ENCODE data around the gene RIC3.
A peak's percentile ranks its signal among the peaks of the same experiment; 100 is the strongest.

RIC3 gene

DNA sequence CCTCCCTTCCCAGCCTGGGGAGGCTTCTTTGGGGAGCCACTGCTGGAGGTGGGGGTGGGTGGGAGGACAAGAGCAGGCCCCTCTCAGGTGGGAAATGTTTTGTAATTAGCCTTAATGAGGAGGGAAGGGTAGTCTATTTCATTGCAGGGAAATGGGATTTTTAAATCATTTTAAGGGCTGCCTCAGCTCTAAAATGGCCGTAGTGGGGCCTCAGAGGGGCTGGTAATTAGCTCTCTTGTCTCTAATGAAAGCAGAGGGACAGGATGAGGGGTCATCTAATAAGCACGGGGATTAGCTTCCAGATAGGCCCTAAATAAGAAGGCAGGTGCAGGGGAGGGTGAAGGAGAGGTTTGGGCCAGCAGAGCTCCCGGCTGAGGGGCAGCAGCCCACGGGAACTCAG is 48.3 kb upstream of the RIC3 start:
- H3K9me3 ChIP-seq (ENCODE audit: control insufficient read depth, insufficient read depth, low read length) = no peaks in the 10 kb centered on the region
- H3K27ac ChIP-seq (ENCODE audit: low read depth, low read length) = no peak overlapping the region
- H3F3A ChIP-seq (ENCODE audit: control insufficient read depth, insufficient read depth) = no peaks in the 10 kb centered on the region
- H3K36me3 ChIP-seq (ENCODE audit: control insufficient read depth, low read length) = no peaks in the 10 kb centered on the region
- H3K79me2 ChIP-seq (ENCODE audit: control insufficient read depth, low read length) = no peaks in the 10 kb centered on the region
- H3K4me2 ChIP-seq (ENCODE audit: low read length) = no peak overlapping the region
- H3K27me3 ChIP-seq (ENCODE audit: control insufficient read depth, low read length) = no peaks in the 10 kb centered on the region
- H3K4me1 ChIP-seq (ENCODE audit: control insufficient read depth, low read length) = no peaks in the 10 kb centered on the region
- no peak for TF ChIP-seq EZH2phosphoT487 (IDR thresholded peaks at IDR 0.05; ENCODE audit: borderline replicate concordance, low read length)
- TF ChIP-seq CTCF (IDR thresholded peaks at IDR 0.05; ENCODE audit: low read depth, low read length, poor library complexity, severe bottlenecking) = no peak
- no peak overlapping the region for H3K4me3 ChIP-seq (ENCODE audit: low read length)
- H3K9me2 ChIP-seq (replicated peaks; ENCODE audit: control insufficient read depth, low read length) = no peaks in the 10 kb centered on the region
- H4K20me1 ChIP-seq (ENCODE audit: control insufficient read depth, insufficient read depth, low read depth, low read length) = no peaks in the 10 kb centered on the region

DNA sequence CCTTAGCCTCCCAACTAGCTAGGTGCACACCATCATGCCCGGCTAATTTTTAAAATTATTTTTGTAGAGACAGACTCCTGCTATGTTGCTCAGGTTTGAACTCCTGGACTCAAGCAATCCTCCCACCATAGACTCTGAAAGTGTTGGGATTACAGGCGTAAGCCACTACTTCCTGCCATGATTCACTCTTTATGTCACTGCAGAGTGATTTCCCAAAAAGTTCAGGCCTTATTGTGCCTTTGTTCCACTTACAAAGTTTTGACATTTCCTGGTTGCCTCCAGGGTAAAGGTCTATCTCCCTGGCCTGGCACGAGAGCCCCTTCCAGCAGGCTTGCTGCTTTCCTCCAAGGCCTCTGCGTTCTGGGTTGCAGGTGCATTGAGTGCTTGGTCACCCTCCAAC is 44.6 kb upstream of the RIC3 start:
- Histone ChIP-seq H3K4me1 (ENCODE audit: control insufficient read depth, low read length) (no peaks in the 10 kb centered on the region), H3F3A (ENCODE audit: control insufficient read depth, insufficient read depth) (no peaks in the 10 kb centered on the region), H3K9me3 (ENCODE audit: control insufficient read depth, insufficient read depth, low read length) (no peaks in the 10 kb centered on the region), H3K27ac (ENCODE audit: low read depth, low read length) (no peak overlapping the region), H3K9me2 (replicated peaks; ENCODE audit: control insufficient read depth, low read length) (no peaks in the 10 kb centered on the region), H3K4me2 (ENCODE audit: low read length) (no peak overlapping the region), H4K20me1 (ENCODE audit: control insufficient read depth, insufficient read depth, low read depth, low read length) (no peaks in the 10 kb centered on the region), H3K4me3 (ENCODE audit: low read length) (no peak overlapping the region), H3K27me3 (ENCODE audit: control insufficient read depth, low read length) (no peaks in the 10 kb centered on the region), H3K79me2 (ENCODE audit: control insufficient read depth, low read length) (no peaks in the 10 kb centered on the region), H3K36me3 (ENCODE audit: control insufficient read depth, low read length) (no peaks in the 10 kb centered on the region)
- no peak for TF ChIP-seq CTCF (IDR thresholded peaks at IDR 0.05; ENCODE audit: low read depth, low read length, poor library complexity, severe bottlenecking)
- TF ChIP-seq EZH2phosphoT487 (IDR thresholded peaks at IDR 0.05; ENCODE audit: borderline replicate concordance, low read length) = no peak

GRCh38 chr11:8209208-8209807 is 40.5 kb upstream of the RIC3 start:
- no peaks in the 10 kb centered on the region for H3F3A ChIP-seq (ENCODE audit: control insufficient read depth, insufficient read depth)
- H3K4me3 ChIP-seq (ENCODE audit: low read length) = no peak overlapping the region
- H3K4me2 ChIP-seq (ENCODE audit: low read length) = no peak overlapping the region
- H3K4me1 ChIP-seq (ENCODE audit: control insufficient read depth, low read length) = no peaks in the 10 kb centered on the region
- no peaks in the 10 kb centered on the region for H3K9me3 ChIP-seq (ENCODE audit: control insufficient read depth, insufficient read depth, low read length)
- peaks cover 12% of the 10 kb centered on the region for H3K27me3 ChIP-seq (ENCODE audit: control insufficient read depth, low read length)
- H3K9me2 ChIP-seq (replicated peaks; ENCODE audit: control insufficient read depth, low read length) = no peaks in the 10 kb centered on the region
- H3K79me2 ChIP-seq (ENCODE audit: control insufficient read depth, low read length) = no peaks in the 10 kb centered on the region
- no peaks in the 10 kb centered on the region for H3K36me3 ChIP-seq (ENCODE audit: control insufficient read depth, low read length)
- no peak for TF ChIP-seq EZH2phosphoT487 (IDR thresholded peaks at IDR 0.05; ENCODE audit: borderline replicate concordance, low read length)
- TF ChIP-seq CTCF (IDR thresholded peaks at IDR 0.05; ENCODE audit: low read depth, low read length, poor library complexity, severe bottlenecking) = peak; percentile 74
- H4K20me1 ChIP-seq (ENCODE audit: control insufficient read depth, insufficient read depth, low read depth, low read length) = no peaks in the 10 kb centered on the region
- H3K27ac ChIP-seq (ENCODE audit: low read depth, low read length) = no peak overlapping the region

Measured in DOHH2 (cell line).